ENCODE data around the gene SHMT2. TPM values are rescaled to one million over a fixed set of nuclear protein-coding genes. Genes with fewer than 3 reads are reported as not detected.

SHMT2 gene
- total and polyA plus RNA-seq, 2 of the 4 experiments (the other 2 are of a cell fraction), result 266 to 364 TPM

- WGBS, 2 experiments (ENCODE audit: extremely low coverage in 2 of 2, insufficient read length in 1 of 2), result 88% methylated on average over 11 of the region's 19 CpGs; no CpG with 5 or more reads in 1 of the 2 experiments
- POLR2A ChIA-PET (ENCODE audit: unreplicated experiment), result no interaction called here
- H2AK9ac ChIP-seq (replicated peaks; ENCODE audit: low read depth, low read length, poor library complexity), result no peak overlapping the region
- H2BK5ac ChIP-seq (ENCODE audit: low read depth, low read length, poor library complexity, severe bottlenecking), result no peak overlapping the region
- no peaks in the 10 kb centered on the region for H3K4me1 ChIP-seq (ENCODE audit: control insufficient read depth, insufficient read depth, low read length)
- CTCF ChIA-PET, result no interaction called here
- peaks cover 100% of the 10 kb centered on the region for H3K36me3 ChIP-seq (ENCODE audit: control insufficient read depth, insufficient read depth, low read length)
- H3K27ac ChIP-seq (ENCODE audit: insufficient read depth, low read length), result no peak overlapping the region
- peaks cover 12 to 20% of the 10 kb centered on the region in 2 experiments for H3K79me1 ChIP-seq (ENCODE audit: low read depth in 1 of 2, low read length in 2 of 2)
- DNase-seq, result no peak
- H4K5ac ChIP-seq (ENCODE audit: low read depth, low read length), result no peak overlapping the region
- in situ Hi-C loops (cut with MboI; ENCODE audit: low sequenced_read_pairs) (no loop called here), dilution Hi-C loops (cut with HindIII; ENCODE audit: low sequenced_read_pairs, unreplicated experiment) (no loop called here), intact Hi-C loops (cut with micrococcal nuclease) (no loop called here)
- H3K23ac ChIP-seq (ENCODE audit: low read depth, low read length), result no peak overlapping the region
- no peaks in the 10 kb centered on the region for H3K27me3 ChIP-seq (ENCODE audit: control insufficient read depth, insufficient read depth, low read length)
- no peak overlapping the region for H4K91ac ChIP-seq (ENCODE audit: insufficient read depth, low read depth, low read length)
- no peak overlapping the region for H2BK15ac ChIP-seq (ENCODE audit: low read depth, low read length)
- no peak overlapping the region for H3K9ac ChIP-seq (ENCODE audit: low read depth, low read length)
- no TSS peak for BruUV-seq (replicated peaks)
- H4K8ac ChIP-seq (ENCODE audit: low read depth in 2 of 2, low read length in 2 of 2), result no peak overlapping the region
- H3K18ac ChIP-seq (ENCODE audit: low read depth, low read length), result no peak overlapping the region
- H2BK120ac ChIP-seq (ENCODE audit: low read depth, low read length), result no peak overlapping the region
- no peak overlapping the region for H2AFZ ChIP-seq (replicated peaks; ENCODE audit: low read length, poor library complexity)
- no peak overlapping the region for H3K4me3 ChIP-seq (ENCODE audit: insufficient read depth, low read depth, low read length)
- H3K56ac ChIP-seq (ENCODE audit: extremely low read depth, insufficient read depth, low read length), result no peak overlapping the region
- no peak overlapping the region for H3K14ac ChIP-seq (replicated peaks; ENCODE audit: low read depth, low read length)
- H2BK20ac ChIP-seq (ENCODE audit: low read depth, low read length), result no peak overlapping the region
- TF ChIP-seq RCOR1 (IDR thresholded peaks at IDR 0.05; ENCODE audit: insufficient replicate concordance, low read length), result no peak
- no peak for TF ChIP-seq RAD21 (IDR thresholded peaks at IDR 0.05; ENCODE audit: low read length)
- no peak for TF ChIP-seq CHD1 (IDR thresholded peaks at IDR 0.05; ENCODE audit: low read depth, low read length)
- TF ChIP-seq RFX5 (IDR thresholded peaks at IDR 0.05; ENCODE audit: low read depth, low read length), result no peak
- no peak for TF ChIP-seq USF2 (IDR thresholded peaks at IDR 0.05; ENCODE audit: low read depth, low read length)
- TF ChIP-seq CEBPB (IDR thresholded peaks at IDR 0.05; ENCODE audit: low read depth, low read length), result no peak
- no peak for TF ChIP-seq MAFK (IDR thresholded peaks at IDR 0.05; ENCODE audit: low read depth, low read length)
- no peak for TF ChIP-seq BHLHE40 (IDR thresholded peaks at IDR 0.05; ENCODE audit: low read depth, low read length)
- no peak for TF ChIP-seq MAZ (IDR thresholded peaks at IDR 0.05; ENCODE audit: borderline replicate concordance, low read depth, low read length)
- no peak for TF ChIP-seq NFE2L2 (IDR thresholded peaks at IDR 0.05; ENCODE audit: low read depth, low read length)
- TF ChIP-seq CTCF (conservative IDR thresholded peaks at IDR 0.05; ENCODE audit: low read depth, low read length), result no peak
- no peak for TF ChIP-seq POLR2A (IDR thresholded peaks at IDR 0.05; ENCODE audit: low read depth, low read length)
- TF ChIP-seq ELK1 (IDR thresholded peaks at IDR 0.05; ENCODE audit: borderline replicate concordance, low read depth, low read length), result no peak
- TF ChIP-seq SMC3 (IDR thresholded peaks at IDR 0.05; ENCODE audit: low read depth, low read length), result no peak
- TF ChIP-seq FOS (IDR thresholded peaks at IDR 0.05; ENCODE audit: low read depth, low read length), result no peak
- no peak for TF ChIP-seq MXI1 (IDR thresholded peaks at IDR 0.05; ENCODE audit: borderline replicate concordance, low read depth, low read length)
- peaks cover 7% of the 10 kb centered on the region; the same call in 1 of the 2 replicates for H3K9me1 ChIP-seq (ENCODE audit: insufficient read depth, low read length)
- no peaks in the 10 kb centered on the region for H3K9me3 ChIP-seq (ENCODE audit: control insufficient read depth, insufficient read depth, low read length)
- no peak overlapping the region for H3K4ac ChIP-seq (ENCODE audit: low read depth, low read length)
- no peak for ATAC-seq (ENCODE audit: low read depth)
- H2AK5ac ChIP-seq (ENCODE audit: low read depth, low read length), result no peak overlapping the region
- H4K20me1 ChIP-seq (ENCODE audit: insufficient read depth, low read length), result peaks cover 19% of the 10 kb centered on the region
- H3K4me2 ChIP-seq (ENCODE audit: low read depth, low read length), result no peak overlapping the region
Observed at GRCh38 chr12:57195186-57195585, 34.3 kb upstream of the SHMT2 start.

All from IMR-90 (cell line).